SK-N-SH (cell line): ENCODE results near the gene RAD51. TPM values are rescaled to one million over a fixed set of nuclear protein-coding genes. Genes with fewer than 3 reads are reported as not detected.

Source experiments
- CTCF ChIA-PET: fragments of 300-600, 350-600 bp; formaldehyde crosslinking; extraction: SDS; loops from one replicate; lab custom pipeline; 2021; lab: Yijun Ruan, JAX
- POLR2A ChIA-PET: fragments of 350-600 bp; sonication (Branson Sonifier 250); formaldehyde crosslinking; extraction: SDS; loops from one replicate; lab custom pipeline; 2020; ENCODE audit warnings: antibody characterized with exemption, inconsistent platforms; lab: Yijun Ruan, JAX
- DNase-seq: peaks from one replicate; pipeline ENCODE4 v3.0.0; 2012
- H2AFZ ChIP-seq: fragments of 200-600 bp; sonication (generic); 2 replicates; pipeline ENCODE4 v1.8.1; 2016; ENCODE audit warnings: antibody characterized with exemption, mild to moderate bottlenecking, low read depth
- H3F3A ChIP-seq: fragments of 200-600 bp; sonication (generic); replicated peaks from 2 replicates; pipeline ENCODE3; 2016; ENCODE audit warnings: antibody characterized with exemption, mild to moderate bottlenecking; ENCODE audit not compliant: insufficient read depth
- H3K27ac ChIP-seq, 2 experiments: fragments of 200-500 bp in 1 of 2; fragments of 200-600 bp in 1 of 2; sonication (Bioruptor generic) in 1 of 2; sonication (generic), shearing (Covaris generic) in 1 of 2; 2 replicates each; pipeline versions ENCODE4 v1.5.1 to v1.6.1; 2014 to 2016; ENCODE audit warnings: low read depth in 2 of 2, inconsistent platforms in 1 of 2, low read length in 1 of 2, mild to moderate bottlenecking in 1 of 2, mixed read lengths in 1 of 2
- H3K27me3 ChIP-seq: fragments of 200-600 bp; sonication (generic), shearing (Covaris generic); 2 replicates; pipeline ENCODE4 v1.6.1; 2016; ENCODE audit warnings: mixed run types; ENCODE audit not compliant: insufficient read depth
- H3K36me3 ChIP-seq, 2 experiments: fragments of 200-500 bp in 1 of 2; fragments of 200-600 bp in 1 of 2; sonication (Bioruptor generic) in 1 of 2; sonication (generic) in 1 of 2; replicated peaks in 1 of 2; 2 replicates each; pipeline versions ENCODE3 to v1.5.1; 2014 to 2016; ENCODE audit warnings: low read length in 1 of 2, mild to moderate bottlenecking in 1 of 2; ENCODE audit not compliant: insufficient read depth in 2 of 2, control insufficient read depth in 1 of 2
- H3K4me1 ChIP-seq, 2 experiments: fragments of 200-500 bp in 1 of 2; fragments of 200-600 bp in 1 of 2; sonication (Bioruptor generic) in 1 of 2; sonication (generic), shearing (Covaris generic) in 1 of 2; 2 replicates each; pipeline versions ENCODE4 v1.5.1 to v1.6.1; 2014 to 2016; ENCODE audit warnings: low read depth in 1 of 2, low read length in 1 of 2, mixed run types in 1 of 2; ENCODE audit not compliant: insufficient read depth in 2 of 2, control insufficient read depth in 1 of 2
- H3K4me2 ChIP-seq: fragments of 200-600 bp; sonication (generic), shearing (Covaris generic); 2 replicates; pipeline ENCODE4 v1.6.1; 2017; ENCODE audit warnings: mixed run types
- H3K4me3 ChIP-seq, 2 experiments: fragments of 200-500 bp in 1 of 2; fragments of 200-600 bp in 1 of 2; sonication (Bioruptor generic) in 1 of 2; sonication (generic), shearing (Covaris generic) in 1 of 2; 2 replicates each; pipeline versions ENCODE4 v1.5.1 to v1.8.1; 2014 to 2016; ENCODE audit warnings: low read depth in 2 of 2, inconsistent platforms in 1 of 2, low read length in 1 of 2, mild to moderate bottlenecking in 1 of 2, mixed read lengths in 1 of 2, moderate library complexity in 1 of 2
- H3K79me2 ChIP-seq: fragments of 200-600 bp; sonication (generic); 2 replicates; pipeline ENCODE4 v1.8.1; 2017; ENCODE audit warnings: mild to moderate bottlenecking; ENCODE audit not compliant: insufficient read depth
- H3K9ac ChIP-seq: fragments of 200-600 bp; sonication (generic); 2 replicates; pipeline ENCODE4 v1.6.1; 2017; ENCODE audit warnings: mixed run types
- H3K9me2 ChIP-seq: fragments of 200-600 bp; sonication (generic); 2 replicates; pipeline ENCODE4 v1.6.1; 2017; ENCODE audit warnings: mixed run types
- H3K9me3 ChIP-seq: fragments of 200-600 bp; sonication (generic); 2 replicates; pipeline ENCODE4 v1.6.1; 2017; ENCODE audit warnings: mixed run types, mild to moderate bottlenecking, moderate library complexity
- H4K20me1 ChIP-seq: fragments of 200-600 bp; sonication (generic); 2 replicates; pipeline ENCODE4 v1.6.1; 2017; ENCODE audit warnings: mild to moderate bottlenecking, mixed run types; ENCODE audit not compliant: insufficient read depth
- ELF1 ChIP-seq: IDR thresholded peaks from 2 replicates; pipeline ENCODE4 v1.4.0; 2012
- FOXJ3 ChIP-seq: sonication (generic); formaldehyde crosslinking; IDR thresholded peaks from 2 replicates; pipeline ENCODE4 v1.5.1; 2020; ENCODE audit warnings: mild to moderate bottlenecking, missing genetic modification reagents
- FOXM1 ChIP-seq: IDR thresholded peaks from 2 replicates; pipeline ENCODE4 v1.4.0; 2012; ENCODE audit warnings: low read depth, mild to moderate bottlenecking
- GABPA ChIP-seq: IDR thresholded peaks from 2 replicates; pipeline ENCODE4 v1.4.0; 2012; ENCODE audit warnings: low read depth, mild to moderate bottlenecking
- MEF2A ChIP-seq: IDR thresholded peaks from 2 replicates; pipeline ENCODE4 v1.4.0; 2012; ENCODE audit warnings: low read depth, borderline replicate concordance
- NFIC ChIP-seq: IDR thresholded peaks from 2 replicates; pipeline ENCODE4 v1.4.0; 2012; ENCODE audit warnings: borderline replicate concordance
- NRF1 ChIP-seq: IDR thresholded peaks from 2 replicates; pipeline ENCODE4 v1.6.1; 2012; ENCODE audit warnings: low read depth, mild to moderate bottlenecking, low read length
- PBX3 ChIP-seq: IDR thresholded peaks from 2 replicates; pipeline ENCODE4; 2012
- POLR2AphosphoS5 ChIP-seq: IDR thresholded peaks from 2 replicates; pipeline ENCODE4 v1.6.1; 2012; ENCODE audit warnings: low read depth, low read length
- RAD21 ChIP-seq: IDR thresholded peaks from 2 replicates; pipeline ENCODE4 v1.6.1; 2012; ENCODE audit warnings: mild to moderate bottlenecking, low read length
- RCOR1 ChIP-seq: fragments of 150-350 bp; IDR thresholded peaks from 2 replicates; pipeline ENCODE4 v1.6.1; 2017; ENCODE audit warnings: antibody characterized with exemption, low read length
- REST ChIP-seq: IDR thresholded peaks from 2 replicates; pipeline ENCODE4 v1.6.1; 2012; ENCODE audit warnings: mild to moderate bottlenecking, low read depth, low read length, moderate library complexity
- SIN3A ChIP-seq: IDR thresholded peaks from 2 replicates; pipeline ENCODE4 v1.6.1; 2012; ENCODE audit warnings: low read depth, mild to moderate bottlenecking, low read length, moderate library complexity, borderline replicate concordance
- TAF1 ChIP-seq: IDR thresholded peaks from 2 replicates; pipeline ENCODE4 v1.6.1; 2012; ENCODE audit warnings: low read depth, mild to moderate bottlenecking, low read length, moderate library complexity, borderline replicate concordance
- TEAD4 ChIP-seq: IDR thresholded peaks from 2 replicates; pipeline ENCODE4 v1.4.0; 2012; ENCODE audit warnings: mild to moderate bottlenecking, borderline replicate concordance; ENCODE audit not compliant: insufficient read depth
- ZBTB33 ChIP-seq: IDR thresholded peaks from 2 replicates; pipeline ENCODE4 v1.4.0; 2012; ENCODE audit warnings: low read depth, borderline replicate concordance
- WGBS: methylation state at CpG from one replicate; pipeline ENCODE4 v1.1.6; 2017; ENCODE audit warnings: low lambda C conversion rate; 5-methylcytosine and 5-hydroxymethylcytosine counted together
- polyA plus RNA-seq, 3 experiments: library from polyadenylated mRNA; depleted of rRNA; stranded (reverse); fragments of >200 nt; gene quantifications; 2 replicates each; pipeline ENCODE4 v1.2.3, GENCODE V29; 2012

RAD51 gene
- polyA plus RNA-seq, 1 of the 3 experiments (the other 2 are of a cell fraction): 7.6 TPM

GRCh38 chr15:40714144-40714543, 19.2 kb downstream of the RAD51 start:
- POLR2A ChIA-PET: interaction anchor here (0.5 to 0.6 kb wide), 2 partner anchors 30 to 335 kb away, joined by 3 to 4 read pairs; no protein-coding TSS in a partner anchor
- Histone ChIP-seq H4K20me1 (no peaks in the 10 kb centered on the region), H3K4me3 (no peak overlapping the region), H3K36me3 (peaks cover 3 to 20% of the 10 kb centered on the region in 2 experiments), H3K27me3 (no peaks in the 10 kb centered on the region), H3K27ac (no peak overlapping the region), H3K4me2 (no peak overlapping the region), H2AFZ (no peak overlapping the region), H3F3A (peaks cover 11% of the 10 kb centered on the region), H3K79me2 (no peaks in the 10 kb centered on the region), H3K9ac (no peak overlapping the region), H3K4me1 (no peaks in the 10 kb centered on the region), H3K9me2 (no peaks in the 10 kb centered on the region), H3K9me3 (no peaks in the 10 kb centered on the region)
- DNase-seq: no peak
- CTCF ChIA-PET: interaction anchor here (0.6 to 0.7 kb wide), 2 partner anchors 10 to 33 kb away, joined by 3 read pairs; no protein-coding TSS in a partner anchor
- no peak for TF ChIP-seq MEF2A
- TF ChIP-seq NFIC: no peak
- no peak for TF ChIP-seq ZBTB33
- no peak for TF ChIP-seq FOXM1
- no peak for TF ChIP-seq REST
- TF ChIP-seq TAF1: no peak
- TF ChIP-seq GABPA: no peak
- no peak for TF ChIP-seq SIN3A
- TF ChIP-seq FOXJ3 (CRISPR knock-in tag): no peak
- no peak for TF ChIP-seq POLR2AphosphoS5
- no peak for TF ChIP-seq TEAD4
- no peak for TF ChIP-seq PBX3
- TF ChIP-seq NRF1: no peak
- TF ChIP-seq RCOR1: no peak
- no peak for TF ChIP-seq RAD21
- no peak for TF ChIP-seq ELF1
- WGBS: 73% methylated on average over 2 of the region's 2 CpGs
